ENCODE data around the gene EEF2. TPM values are rescaled to one million over a fixed set of nuclear protein-coding genes. Genes with fewer than 3 reads are reported as not detected.

EEF2 gene
- total and polyA plus RNA-seq, 4 donors, result 244 to 1,090 (median 818) TPM

- H3K4me3 ChIP-seq (ENCODE audit: low read depth in 1 of 3, low read length in 3 of 3), result no peak overlapping the region
- H3K27me3 ChIP-seq (ENCODE audit: control insufficient read depth in 4 of 4, insufficient read depth in 4 of 4, low read length in 3 of 4), result no peaks in the 10 kb centered on the region
- 78% methylated on average over 26 of the region's 29 CpGs for WGBS
- H3K4me1 ChIP-seq (ENCODE audit: control insufficient read depth in 4 of 4, insufficient read depth in 4 of 4, low read length in 3 of 4), result no peaks in the 10 kb centered on the region
- H3K36me3 ChIP-seq (ENCODE audit: control insufficient read depth in 4 of 4, insufficient read depth in 3 of 4, low read depth in 1 of 4, low read length in 3 of 4), result no peaks in the 10 kb centered on the region
- H3K9me3 ChIP-seq (ENCODE audit: control insufficient read depth in 4 of 4, low read length in 3 of 4), result no peaks in the 10 kb centered on the region
- no peak for DNase-seq (ENCODE audit: low spot score)
- TF ChIP-seq SP1 (IDR thresholded peaks at IDR 0.05), result no peak
- TF ChIP-seq NR2F2 (IDR thresholded peaks at IDR 0.05), result no peak
- TF ChIP-seq REST (IDR thresholded peaks at IDR 0.05), result no peak
- no peak for TF ChIP-seq RXRA (IDR thresholded peaks at IDR 0.05)
- TF ChIP-seq HNF4A (conservative IDR thresholded peaks at IDR 0.05), result no peak
- TF ChIP-seq MAX (IDR thresholded peaks at IDR 0.05), result no peak
- TF ChIP-seq YY1 (IDR thresholded peaks at IDR 0.05), result no peak
- H3K27ac ChIP-seq (ENCODE audit: low read depth in 1 of 2, low read length in 2 of 2), result no peak overlapping the region
- no peak overlapping the region for H3K9ac ChIP-seq (ENCODE audit: low read depth in 1 of 2, low read length in 2 of 2)
Measured at GRCh38 chr19:3936506-3937442, 48.5 kb downstream of the EEF2 start.

GRCh38 chr19:3932931-3933810, 52.1 kb downstream of the EEF2 start, which contains the start of gene NMRK2:
Gene NMRK2, plus strand, starts transcription at chr19:3933069. Its CDS starts 603 bp downstream, at chr19:3933672.
- Histone ChIP-seq H3K9me3 (ENCODE audit: control insufficient read depth in 4 of 4, low read length in 3 of 4) (no peaks in the 10 kb centered on the region), H3K4me3 (ENCODE audit: low read depth in 1 of 3, low read length in 3 of 3) (no peak within 1 kb of the TSS), H3K36me3 (ENCODE audit: control insufficient read depth in 4 of 4, insufficient read depth in 3 of 4, low read depth in 1 of 4, low read length in 3 of 4) (no peaks in the 10 kb centered on the region), H3K9ac (ENCODE audit: low read depth in 1 of 2, low read length in 2 of 2) (no peak within 1 kb of the TSS), H3K27ac (ENCODE audit: low read depth in 1 of 2, low read length in 2 of 2) (no peak within 1 kb of the TSS), H3K27me3 (ENCODE audit: control insufficient read depth in 4 of 4, insufficient read depth in 4 of 4, low read length in 3 of 4) (no peaks in the 10 kb centered on the region), H3K4me1 (ENCODE audit: control insufficient read depth in 4 of 4, insufficient read depth in 4 of 4, low read length in 3 of 4) (peaks cover 0 to 3% (median 0%) of the 10 kb centered on the region in 4 donors)
- TF ChIP-seq TAF1 (conservative IDR thresholded peaks at IDR 0.05), result no peak
- DNase-seq (ENCODE audit: low spot score), result no peak
- 6% methylated on average over 51 of the region's 51 CpGs for WGBS

- no peaks in the 10 kb centered on the region for H3K36me3 ChIP-seq (ENCODE audit: control insufficient read depth in 4 of 4, insufficient read depth in 3 of 4, low read depth in 1 of 4, low read length in 3 of 4)
- H3K27ac ChIP-seq (ENCODE audit: low read depth in 1 of 2, low read length in 2 of 2), result no peak overlapping the region
- WGBS, result 50% methylated on average over 8 of the region's 8 CpGs
- no peaks in the 10 kb centered on the region for H3K9me3 ChIP-seq (ENCODE audit: control insufficient read depth in 4 of 4, low read length in 3 of 4)
- H3K4me1 ChIP-seq (ENCODE audit: control insufficient read depth in 4 of 4, insufficient read depth in 4 of 4, low read length in 3 of 4), result peaks cover 0 to 3% (median 0%) of the 10 kb centered on the region in 4 donors
- H3K9ac ChIP-seq (ENCODE audit: low read depth in 1 of 2, low read length in 2 of 2), result no peak overlapping the region
- H3K4me3 ChIP-seq (ENCODE audit: low read depth in 1 of 3, low read length in 3 of 3), result no peak overlapping the region
- no peak for DNase-seq (ENCODE audit: low spot score)
- TF ChIP-seq EGR1 (IDR thresholded peaks at IDR 0.05; ENCODE audit: low read depth in 2 of 2), result no peak
- TF ChIP-seq ATF3 (IDR thresholded peaks at IDR 0.05), result no peak
- no peak for TF ChIP-seq FOXA1 (IDR thresholded peaks at IDR 0.05)
- TF ChIP-seq HNF4A (conservative IDR thresholded peaks at IDR 0.05), result no peak
- peak in 1 of 2 donors; percentile 35 for TF ChIP-seq RXRA (IDR thresholded peaks at IDR 0.05)
- TF ChIP-seq TAF1 (conservative IDR thresholded peaks at IDR 0.05), result no peak
- TF ChIP-seq MAX (IDR thresholded peaks at IDR 0.05), result no peak
- no peak for TF ChIP-seq REST (IDR thresholded peaks at IDR 0.05)
- no peak for TF ChIP-seq GABPA (IDR thresholded peaks at IDR 0.05 in 1 of 2, conservative IDR thresholded peaks at IDR 0.05 in 1 of 2)
- no peaks in the 10 kb centered on the region for H3K27me3 ChIP-seq (ENCODE audit: control insufficient read depth in 4 of 4, insufficient read depth in 4 of 4, low read length in 3 of 4)
Measured at GRCh38 chr19:3931041-3931440, 54.2 kb downstream of the EEF2 start.
